OCI-LY1 (cell line): ENCODE data around the gene PRDM1.

Experiments used
- H2AFZ ChIP-seq: fragments of 200-600 bp; sonication (generic), shearing (Covaris generic); 2 replicates; pipeline ENCODE4 v1.6.0; 2014; ENCODE audit warnings: antibody characterized with exemption, mild to moderate bottlenecking, low read length
- H3F3A ChIP-seq: fragments of 200-600 bp; sonication (generic), shearing (Covaris generic); 2 replicates; pipeline ENCODE4 v1.6.0; 2014; ENCODE audit warnings: mild to moderate bottlenecking, antibody characterized with exemption, low read length, moderate library complexity; ENCODE audit not compliant: insufficient read depth
- H3K27ac ChIP-seq: fragments of 200-600 bp; sonication (generic); 2 replicates; pipeline ENCODE4 v1.5.1; 2014; ENCODE audit warnings: low read length, mixed run types, mild to moderate bottlenecking, low read depth; ENCODE audit not compliant: poor library complexity, severe bottlenecking
- H3K27me3 ChIP-seq: fragments of 200-600 bp; sonication (generic); 2 replicates; pipeline ENCODE4 v1.6.0; 2014; ENCODE audit warnings: antibody characterized with exemption, mild to moderate bottlenecking, low read length, moderate library complexity; ENCODE audit not compliant: insufficient read depth
- H3K36me3 ChIP-seq: fragments of 200-600 bp; sonication (generic); 2 replicates; pipeline ENCODE4 v1.6.1; 2014; ENCODE audit warnings: mild to moderate bottlenecking, antibody characterized with exemption, low read length, moderate library complexity, mixed read lengths; ENCODE audit not compliant: insufficient read depth
- H3K4me1 ChIP-seq: fragments of 200-600 bp; sonication (generic); 2 replicates; pipeline ENCODE4 v1.5.1; 2014; ENCODE audit warnings: mild to moderate bottlenecking, low read length, moderate library complexity; ENCODE audit not compliant: insufficient read depth, severe bottlenecking
- H3K4me2 ChIP-seq: fragments of 200-600 bp; sonication (generic), shearing (Covaris generic); 2 replicates; pipeline ENCODE4 v1.6.1; 2014; ENCODE audit warnings: low read length
- H3K4me3 ChIP-seq: fragments of 200-600 bp; sonication (generic); 2 replicates; pipeline ENCODE4 v1.5.1; 2014; ENCODE audit warnings: low read length, low read depth, mild to moderate bottlenecking, mixed read lengths; ENCODE audit not compliant: poor library complexity, severe bottlenecking
- H3K79me2 ChIP-seq: fragments of 200-600 bp; shearing (Covaris generic); 2 replicates; pipeline ENCODE4 v1.6.1; 2016; ENCODE audit warnings: mixed run types, low read length, mixed read lengths; ENCODE audit not compliant: insufficient read depth
- H3K9ac ChIP-seq: fragments of 200-600 bp; sonication (generic), shearing (Covaris generic); 2 replicates; pipeline ENCODE4 v1.6.1; 2014; ENCODE audit warnings: mild to moderate bottlenecking, low read length, mixed read lengths
- H3K9me2 ChIP-seq: fragments of 200-600 bp; sonication (generic), shearing (Covaris generic); 2 replicates; pipeline ENCODE4 v1.6.1; 2014; ENCODE audit warnings: low read depth, mild to moderate bottlenecking, low read length, mixed read lengths
- H3K9me3 ChIP-seq: fragments of 200-600 bp; shearing (Covaris generic); 2 replicates; pipeline ENCODE4 v1.6.1; 2014; ENCODE audit warnings: low read length, mixed read lengths
- H4K20me1 ChIP-seq: fragments of 200-600 bp; sonication (generic), shearing (Covaris generic); 2 replicates; pipeline ENCODE4 v1.6.0; 2016; ENCODE audit warnings: mild to moderate bottlenecking, low read length; ENCODE audit not compliant: insufficient read depth
- EZH2 ChIP-seq: fragments of 200-600 bp; sonication (generic), shearing (Covaris generic); IDR thresholded peaks from 2 replicates; pipeline ENCODE4 v1.8.0; 2017; ENCODE audit warnings: borderline replicate concordance, mixed run types, mild to moderate bottlenecking, antibody characterized with exemption, low read length, moderate library complexity, mixed read lengths
- TF ChIP-seq, protein P1 (sequence below): fragments of 200-600 bp; sonication (generic), shearing (Covaris generic); IDR thresholded peaks from 2 replicates; pipeline ENCODE4 v1.5.1; 2017; ENCODE audit warnings: mild to moderate bottlenecking, antibody characterized with exemption, low read length, moderate library complexity, mixed read lengths

Gene PRDM1

DNA sequence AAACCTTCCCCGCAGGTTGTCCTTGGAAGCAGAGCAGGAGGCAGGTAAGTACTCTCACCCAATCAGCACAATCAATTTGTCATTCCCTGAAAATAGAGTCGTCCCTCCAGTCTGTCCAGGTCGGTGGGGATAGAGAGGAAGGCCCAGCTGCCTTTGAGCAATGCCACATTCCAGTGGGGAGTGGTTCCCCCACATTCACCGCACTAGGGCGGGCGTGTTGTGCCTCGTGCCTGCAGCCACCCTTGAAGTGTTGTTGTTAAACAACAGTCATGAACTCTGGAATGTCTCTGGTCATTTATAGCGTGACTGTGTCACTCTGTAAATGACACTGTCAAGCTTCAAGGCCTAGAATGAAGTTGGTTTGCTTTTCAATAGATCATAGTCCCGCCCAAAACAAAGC, 33.4 kb downstream of the PRDM1 start:
- H3K4me2 ChIP-seq = no peak overlapping the region
- H3K27ac ChIP-seq = no peak overlapping the region
- H3K9me3 ChIP-seq = no peaks in the 10 kb centered on the region
- TF ChIP-seq, protein P1, sequence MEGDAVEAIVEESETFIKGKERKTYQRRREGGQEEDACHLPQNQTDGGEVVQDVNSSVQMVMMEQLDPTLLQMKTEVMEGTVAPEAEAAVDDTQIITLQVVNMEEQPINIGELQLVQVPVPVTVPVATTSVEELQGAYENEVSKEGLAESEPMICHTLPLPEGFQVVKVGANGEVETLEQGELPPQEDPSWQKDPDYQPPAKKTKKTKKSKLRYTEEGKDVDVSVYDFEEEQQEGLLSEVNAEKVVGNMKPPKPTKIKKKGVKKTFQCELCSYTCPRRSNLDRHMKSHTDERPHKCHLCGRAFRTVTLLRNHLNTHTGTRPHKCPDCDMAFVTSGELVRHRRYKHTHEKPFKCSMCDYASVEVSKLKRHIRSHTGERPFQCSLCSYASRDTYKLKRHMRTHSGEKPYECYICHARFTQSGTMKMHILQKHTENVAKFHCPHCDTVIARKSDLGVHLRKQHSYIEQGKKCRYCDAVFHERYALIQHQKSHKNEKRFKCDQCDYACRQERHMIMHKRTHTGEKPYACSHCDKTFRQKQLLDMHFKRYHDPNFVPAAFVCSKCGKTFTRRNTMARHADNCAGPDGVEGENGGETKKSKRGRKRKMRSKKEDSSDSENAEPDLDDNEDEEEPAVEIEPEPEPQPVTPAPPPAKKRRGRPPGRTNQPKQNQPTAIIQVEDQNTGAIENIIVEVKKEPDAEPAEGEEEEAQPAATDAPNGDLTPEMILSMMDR = no peak
- TF ChIP-seq EZH2 = no peak
- no peak overlapping the region for H3K4me3 ChIP-seq
- H3K79me2 ChIP-seq = no peaks in the 10 kb centered on the region
- H2AFZ ChIP-seq = no peak overlapping the region
- H4K20me1 ChIP-seq = no peaks in the 10 kb centered on the region
- H3K9ac ChIP-seq = no peak overlapping the region
- H3K9me2 ChIP-seq = no peaks in the 10 kb centered on the region
- no peaks in the 10 kb centered on the region for H3K4me1 ChIP-seq
- no peaks in the 10 kb centered on the region for H3K36me3 ChIP-seq
- no peaks in the 10 kb centered on the region for H3K27me3 ChIP-seq
- H3F3A ChIP-seq = no peaks in the 10 kb centered on the region

DNA sequence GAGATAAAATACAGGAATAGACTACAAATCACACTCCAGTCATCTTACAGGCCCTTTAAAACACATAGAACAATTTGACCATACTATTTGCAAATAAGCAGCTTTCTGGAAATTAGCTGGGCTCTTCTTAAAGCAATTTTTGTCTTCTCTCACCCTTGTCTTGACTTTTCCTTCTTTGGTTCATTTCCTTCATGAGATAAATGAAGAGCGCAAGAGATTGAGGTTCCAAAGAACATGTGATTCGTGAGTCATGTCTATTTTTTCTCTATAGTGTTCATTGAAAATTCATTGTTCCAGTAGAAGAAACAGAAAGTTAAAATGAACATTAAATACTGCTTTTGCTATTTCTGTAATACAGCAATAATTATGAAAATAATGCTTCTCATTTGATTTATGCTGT, 33.9 kb downstream of the PRDM1 start:
- Histone ChIP-seq H3K4me2 (no peak overlapping the region), H3K27me3 (no peaks in the 10 kb centered on the region), H3K79me2 (no peaks in the 10 kb centered on the region), H4K20me1 (no peaks in the 10 kb centered on the region), H3K9me2 (no peaks in the 10 kb centered on the region), H3F3A (no peaks in the 10 kb centered on the region), H3K27ac (no peak overlapping the region), H3K4me3 (no peak overlapping the region), H3K9ac (no peak overlapping the region), H3K36me3 (no peaks in the 10 kb centered on the region), H2AFZ (no peak overlapping the region), H3K9me3 (no peaks in the 10 kb centered on the region), H3K4me1 (no peaks in the 10 kb centered on the region)
- TF ChIP-seq, protein P1 = no peak
- no peak for TF ChIP-seq EZH2

DNA sequence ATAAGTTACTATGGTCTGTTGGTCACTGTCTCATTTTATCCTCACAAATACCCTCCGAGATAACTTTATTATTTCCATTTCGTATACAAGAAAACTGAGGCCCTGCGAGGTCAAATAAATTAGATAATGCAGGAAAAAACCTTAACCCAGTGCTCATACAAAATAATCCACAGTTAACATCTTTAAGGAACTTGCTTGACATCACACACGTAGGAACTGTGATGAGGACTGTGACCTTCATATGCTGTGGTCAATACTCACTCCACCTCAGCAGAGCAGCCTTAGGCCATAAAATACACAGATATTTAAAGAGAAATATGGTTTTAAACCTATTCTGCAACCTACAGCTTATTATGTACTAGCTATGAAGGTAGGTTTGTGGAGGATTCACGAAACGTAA, 34.3 kb downstream of the PRDM1 start:
- no peak overlapping the region for H3K4me3 ChIP-seq
- H3K4me2 ChIP-seq = no peak overlapping the region
- no peaks in the 10 kb centered on the region for H3K27me3 ChIP-seq
- H3K36me3 ChIP-seq = no peaks in the 10 kb centered on the region
- no peak overlapping the region for H3K27ac ChIP-seq
- H3K79me2 ChIP-seq = no peaks in the 10 kb centered on the region
- no peaks in the 10 kb centered on the region for H3K4me1 ChIP-seq
- H4K20me1 ChIP-seq = no peaks in the 10 kb centered on the region
- no peaks in the 10 kb centered on the region for H3K9me2 ChIP-seq
- H3F3A ChIP-seq = no peaks in the 10 kb centered on the region
- TF ChIP-seq, protein P1 = no peak
- TF ChIP-seq EZH2 = no peak
- no peak overlapping the region for H3K9ac ChIP-seq
- no peak overlapping the region for H2AFZ ChIP-seq
- H3K9me3 ChIP-seq = no peaks in the 10 kb centered on the region
